Choroid plexus epithelial cell (primary cell): ENCODE measurements around the gene HAAO.
A peak's percentile ranks its signal among the peaks of the same experiment; 100 is the strongest.

ENCODE experiments used
- DNase-seq: peaks from one replicate; pipeline ENCODE4 v3.0.0-alpha.2; 2010; ENCODE audit warnings: low read depth
- H3K4me3 ChIP-seq: 2 replicates; pipeline ENCODE4 v1.5.1; 2011; ENCODE audit warnings: low read depth, mild to moderate bottlenecking, control low read depth, low read length, moderate library complexity
- TF ChIP-seq, protein P1 (sequence below): conservative IDR thresholded peaks from 2 replicates; pipeline ENCODE4 v1.5.1; 2011; ENCODE audit warnings: low read depth, mild to moderate bottlenecking, control low read depth, inconsistent platforms, low read length, moderate library complexity

The HAAO gene

DNA sequence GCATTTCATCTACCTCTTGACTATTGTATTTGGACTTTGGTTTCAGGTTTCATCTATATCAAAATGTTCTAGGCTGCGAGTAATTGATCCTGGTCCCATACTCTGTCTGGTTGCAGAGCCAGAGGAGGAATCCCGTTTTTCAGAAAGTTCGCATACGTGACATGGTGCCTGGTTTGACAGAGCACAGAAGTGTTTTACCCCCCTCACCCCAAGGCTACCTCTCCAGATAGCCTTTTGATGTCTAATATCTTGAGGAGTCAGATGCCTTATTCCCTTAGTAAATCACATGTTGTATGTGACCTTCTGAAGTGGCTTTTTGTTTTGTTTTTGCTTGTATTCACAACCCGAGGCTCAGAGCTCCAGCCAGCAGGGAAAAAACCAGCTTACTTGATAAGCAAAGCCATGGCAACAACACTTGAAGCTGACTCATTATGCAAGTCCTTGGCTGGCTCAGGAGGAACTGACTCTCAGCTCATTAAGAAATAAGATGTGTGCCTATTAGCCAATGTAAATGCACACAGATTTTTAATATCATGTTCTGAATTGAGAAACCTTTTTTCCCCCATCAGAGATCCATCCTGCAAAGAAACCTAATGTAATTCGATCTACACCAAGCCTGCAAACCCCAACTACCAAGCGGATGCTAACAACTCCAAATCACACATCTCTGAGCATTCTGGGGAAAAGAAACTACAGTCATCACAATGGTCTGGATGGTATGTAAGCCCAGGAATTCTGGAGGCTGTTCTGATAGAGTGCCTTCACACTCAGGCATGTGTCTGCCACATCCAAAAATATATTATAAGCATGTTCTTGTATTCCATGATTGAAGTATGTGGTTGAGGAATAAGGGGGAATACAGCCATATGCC, 69.8 kb downstream of the HAAO start:
- DNase-seq = peak; percentile 97
- TF ChIP-seq, protein P1, sequence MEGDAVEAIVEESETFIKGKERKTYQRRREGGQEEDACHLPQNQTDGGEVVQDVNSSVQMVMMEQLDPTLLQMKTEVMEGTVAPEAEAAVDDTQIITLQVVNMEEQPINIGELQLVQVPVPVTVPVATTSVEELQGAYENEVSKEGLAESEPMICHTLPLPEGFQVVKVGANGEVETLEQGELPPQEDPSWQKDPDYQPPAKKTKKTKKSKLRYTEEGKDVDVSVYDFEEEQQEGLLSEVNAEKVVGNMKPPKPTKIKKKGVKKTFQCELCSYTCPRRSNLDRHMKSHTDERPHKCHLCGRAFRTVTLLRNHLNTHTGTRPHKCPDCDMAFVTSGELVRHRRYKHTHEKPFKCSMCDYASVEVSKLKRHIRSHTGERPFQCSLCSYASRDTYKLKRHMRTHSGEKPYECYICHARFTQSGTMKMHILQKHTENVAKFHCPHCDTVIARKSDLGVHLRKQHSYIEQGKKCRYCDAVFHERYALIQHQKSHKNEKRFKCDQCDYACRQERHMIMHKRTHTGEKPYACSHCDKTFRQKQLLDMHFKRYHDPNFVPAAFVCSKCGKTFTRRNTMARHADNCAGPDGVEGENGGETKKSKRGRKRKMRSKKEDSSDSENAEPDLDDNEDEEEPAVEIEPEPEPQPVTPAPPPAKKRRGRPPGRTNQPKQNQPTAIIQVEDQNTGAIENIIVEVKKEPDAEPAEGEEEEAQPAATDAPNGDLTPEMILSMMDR = no peak
- no peak overlapping the region for H3K4me3 ChIP-seq

DNA sequence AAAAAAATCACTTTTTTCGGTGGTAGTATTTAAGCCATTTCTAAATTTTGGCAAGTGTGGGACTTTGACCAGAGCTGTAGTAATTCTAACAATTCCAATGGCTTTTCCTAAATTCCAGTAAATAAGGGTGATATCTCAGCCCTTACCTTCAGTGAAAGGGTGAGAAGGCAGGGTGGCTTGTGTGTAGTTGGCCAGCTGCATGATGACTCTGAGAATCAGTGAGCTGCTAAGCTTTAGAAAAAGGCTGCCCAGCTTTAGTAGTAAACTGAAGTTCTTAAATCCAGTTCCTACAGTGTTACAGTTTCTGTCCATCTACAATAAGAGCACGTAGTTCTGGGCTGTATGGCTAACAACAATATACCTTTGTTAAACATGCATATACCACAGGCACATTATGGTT, 70.5 kb downstream of the HAAO start:
- DNase-seq = peak; percentile 12
- H3K4me3 ChIP-seq = no peak overlapping the region
- TF ChIP-seq, protein P1 = no peak
